ENCODE data around the gene NUTM2A. TPM values are rescaled to one million over a fixed set of nuclear protein-coding genes. Genes with fewer than 3 reads are reported as not detected.
"Not testable (repeated sequence)": the region's sequence is repeated elsewhere in the genome, so short reads cannot be mapped to it uniquely, and the experiment has no call there.

The NUTM2A gene
- polyA plus RNA-seq, 2 of the 4 experiments (the other 2 are of a cell fraction) = 0.05 to 0.09 TPM

DNA sequence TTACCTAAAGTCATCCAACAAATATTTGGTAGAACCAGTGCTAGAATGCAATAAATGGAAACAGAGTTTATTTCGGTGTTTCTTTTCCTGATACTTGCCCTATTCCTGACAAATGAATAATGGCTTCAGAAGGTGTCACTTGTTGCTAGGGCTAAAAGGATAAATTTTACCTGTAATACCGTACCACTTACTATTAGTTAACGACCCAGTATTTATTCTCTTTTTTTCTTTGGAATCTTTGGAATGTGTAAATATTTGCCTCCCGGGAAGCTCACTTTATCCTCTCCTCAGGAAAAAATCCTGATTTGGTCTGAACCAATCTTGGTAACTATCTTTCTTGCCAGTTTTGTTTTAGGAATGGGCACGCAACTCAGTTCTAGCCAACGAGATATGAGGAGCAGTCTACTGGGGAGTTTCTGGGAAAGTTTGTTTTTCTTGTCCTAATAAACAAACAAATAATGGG, 14.1 kb downstream of the NUTM2A start:
- 13% methylated on average over 5 of the region's 6 CpGs for WGBS (ENCODE audit: missing lambda C conversion rate)
- POLR2A ChIA-PET, H3K9me3 ChIP-seq, H3K27ac ChIP-seq, FAIRE-seq, H3K4me3 ChIP-seq, CTCF ChIA-PET, H3K4me1 ChIP-seq: not testable (repeated sequence)
- H3K4me2 ChIP-seq = peak overlapping the region; percentile 45; the same call in 2 of the 3 replicates
- peak; percentile 95 for TF ChIP-seq RFX5 (IDR thresholded peaks at IDR 0.05)
- DNase-seq (ENCODE audit: low read depth in 1 of 2, low spot score in 1 of 2) = peak in 1 of 2 experiments; percentile 12
- peak; percentile 91 to 95 for ATAC-seq

DNA sequence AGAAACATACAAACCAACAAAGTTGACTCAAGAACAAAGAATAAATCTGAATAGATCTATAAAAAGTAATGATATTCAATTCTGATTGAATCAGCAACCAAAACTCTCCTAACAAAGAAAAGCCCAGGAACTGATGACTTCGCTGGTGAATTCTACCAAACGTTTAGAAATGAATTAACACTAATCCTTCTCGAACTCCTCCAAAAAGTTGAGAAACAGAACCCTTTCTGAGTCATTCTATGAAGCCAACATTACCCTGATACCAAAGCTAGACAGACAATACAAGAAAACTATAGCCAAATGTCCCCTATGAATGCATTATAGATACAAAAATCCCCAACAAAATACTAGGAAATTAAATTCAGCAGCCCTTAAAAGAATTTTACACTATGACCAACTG, 16.9 kb downstream of the NUTM2A start:
- POLR2A ChIA-PET; CTCF ChIA-PET; H3K4me2 ChIP-seq; H3K4me1 ChIP-seq; ATAC-seq; H3K4me3 ChIP-seq; H3K9me3 ChIP-seq; DNase-seq (ENCODE audit: low read depth in 1 of 2, low spot score in 1 of 2); FAIRE-seq; H3K27ac ChIP-seq: not testable (repeated sequence)
- 91% methylated on average over 3 of the region's 3 CpGs for WGBS (ENCODE audit: missing lambda C conversion rate)

DNA sequence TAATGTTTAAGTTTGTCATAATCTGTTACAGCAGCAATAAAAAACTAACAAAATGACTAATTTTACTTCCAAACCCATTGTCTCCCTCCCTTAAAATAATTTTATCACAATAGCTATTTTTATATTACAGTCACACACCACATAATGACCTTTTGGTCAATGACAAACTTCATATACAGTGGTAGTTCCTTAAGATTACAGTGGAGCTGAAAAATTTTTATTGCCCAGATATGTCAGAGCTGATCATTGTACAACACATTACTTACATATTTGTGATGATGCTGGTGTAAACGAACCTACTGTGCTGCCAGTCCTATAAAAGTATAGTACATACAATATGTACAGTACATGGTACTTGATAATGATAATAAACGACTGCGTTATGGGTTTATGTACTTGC, 22.1 kb downstream of the NUTM2A start:
- H3K4me2 ChIP-seq; CTCF ChIA-PET; DNase-seq (ENCODE audit: low read depth in 1 of 2, low spot score in 1 of 2); H3K27ac ChIP-seq; ATAC-seq; H3K9me3 ChIP-seq; H3K4me3 ChIP-seq; H3K4me1 ChIP-seq; FAIRE-seq; POLR2A ChIA-PET: not testable (repeated sequence)
- 81% methylated on average over 3 of the region's 3 CpGs for WGBS (ENCODE audit: missing lambda C conversion rate)

DNA sequence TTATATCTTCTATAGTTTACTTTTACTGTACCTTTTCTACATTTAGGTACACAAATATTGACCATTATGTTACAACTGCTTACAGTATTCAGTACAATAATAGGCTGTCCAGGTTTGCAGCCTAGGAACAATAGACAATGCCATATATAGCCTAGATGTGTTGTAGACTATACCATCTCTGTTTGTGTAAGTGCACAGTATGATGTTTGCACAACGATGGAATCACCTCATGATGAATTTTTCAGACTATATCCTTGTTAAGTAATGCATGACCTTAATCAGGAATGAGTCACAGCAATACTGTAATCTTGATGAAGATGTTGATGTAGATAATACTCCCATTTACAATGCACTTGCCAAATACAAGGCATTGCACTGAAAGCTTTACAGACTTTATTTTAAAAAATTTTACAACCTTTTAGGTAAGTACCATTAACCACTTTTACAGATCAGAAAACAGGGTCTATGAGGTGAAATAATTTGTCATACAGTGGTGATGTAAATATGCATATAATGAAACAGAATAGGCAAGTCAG, 23.6 kb downstream of the NUTM2A start:
- H3K9me3 ChIP-seq; H3K4me3 ChIP-seq; FAIRE-seq; H3K27ac ChIP-seq; POLR2A ChIA-PET; CTCF ChIA-PET; H3K4me2 ChIP-seq; H3K4me1 ChIP-seq; TF ChIP-seq FOSL2 (IDR thresholded peaks at IDR 0.05): not testable (repeated sequence)
- TF ChIP-seq FOSL2 (CRISPR knock-in tag; IDR thresholded peaks at IDR 0.05) = peak; percentile 46; the same call in 1 of the 2 replicates
- peak; percentile 93 to 97 for ATAC-seq
- DNase-seq (ENCODE audit: low read depth in 1 of 2, low spot score in 1 of 2) = peak in 1 of 2 experiments; percentile 41
- WGBS (ENCODE audit: missing lambda C conversion rate) = 10% methylated on average over 1 of the region's 1 CpG

DNA sequence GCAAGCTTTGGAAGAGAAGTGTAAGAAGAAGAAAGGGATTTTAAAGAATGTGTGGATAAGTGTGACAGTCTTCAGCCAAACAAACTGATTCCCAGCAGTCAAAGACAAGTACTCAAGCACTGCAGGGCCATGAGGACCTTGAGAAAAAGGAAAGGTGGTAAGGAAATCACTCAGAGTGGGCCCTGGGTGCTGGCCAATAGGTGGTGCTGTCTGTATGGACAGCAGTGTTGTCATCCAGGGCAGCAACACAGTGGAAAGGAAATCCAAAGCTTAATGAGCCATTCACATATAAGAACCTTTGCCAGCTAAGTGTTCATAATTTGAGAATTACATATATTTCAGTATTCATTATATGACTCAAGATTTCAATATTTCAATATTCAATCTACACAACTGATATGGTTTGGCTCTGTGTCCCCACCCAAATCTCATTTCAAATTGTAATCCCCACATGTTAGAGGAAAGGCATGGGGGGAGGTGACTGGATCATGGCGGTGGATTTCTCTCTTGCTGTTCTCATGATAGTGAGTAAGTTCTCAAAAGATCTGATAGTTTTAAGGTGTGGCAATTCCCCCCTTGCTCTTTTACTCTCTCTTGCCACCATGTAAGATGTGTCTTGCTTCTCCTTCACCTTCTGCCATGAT, 55.6 kb downstream of the NUTM2A start:
- no CpG with 5 or more reads among the region's 1 CpG for WGBS (ENCODE audit: missing lambda C conversion rate)
- CTCF ChIA-PET; H3K4me1 ChIP-seq; H3K4me3 ChIP-seq; H3K9me3 ChIP-seq; POLR2A ChIA-PET; H3K27ac ChIP-seq; H3K4me2 ChIP-seq; FAIRE-seq; DNase-seq (ENCODE audit: low read depth in 1 of 2, low spot score in 1 of 2): not testable (repeated sequence)
- peak; percentile 89 to 90 for ATAC-seq

Other genes with a start within 250 kb of the NUTM2A start
- not detected in 2 replicates for gene FAM25A, start 205.2 kb upstream of the NUTM2A start, polyA plus RNA-seq (2011; rRNA removed)
- gene FAM25A, start 205.2 kb upstream of the NUTM2A start, polyA plus RNA-seq (2017; fragmentation: RNase III; extraction: RNeasy Plus Mini Kit Qiagen cat#74134 plus additional on column Dnase treatment) = not detected in 3 replicates
- gene GLUD1, start 130.6 kb upstream of the NUTM2A start, polyA plus RNA-seq (2011; rRNA removed) = 117 and 118 TPM in 2 replicates
- gene GLUD1, start 130.6 kb upstream of the NUTM2A start, polyA plus RNA-seq (2017; fragmentation: RNase III; extraction: RNeasy Plus Mini Kit Qiagen cat#74134 plus additional on column Dnase treatment) = 71.6 to 74.4 TPM (median 72.7 TPM) in 3 replicates
- 39.9 and 45.4 TPM in 2 replicates for gene SHLD2, start 130.2 kb upstream of the NUTM2A start, polyA plus RNA-seq (2011; rRNA removed)
- 22.9 to 25.4 TPM (median 24.4 TPM) in 3 replicates for gene SHLD2, start 130.2 kb upstream of the NUTM2A start, polyA plus RNA-seq (2017; fragmentation: RNase III; extraction: RNeasy Plus Mini Kit Qiagen cat#74134 plus additional on column Dnase treatment)
- 1.6 and 1.9 TPM in 2 replicates for gene NUTM2D, start 132.3 kb downstream of the NUTM2A start, polyA plus RNA-seq (2011; rRNA removed)
- 1.0 to 1.3 TPM (median 1.2 TPM) in 3 replicates for gene NUTM2D, start 132.3 kb downstream of the NUTM2A start, polyA plus RNA-seq (2017; fragmentation: RNase III; extraction: RNeasy Plus Mini Kit Qiagen cat#74134 plus additional on column Dnase treatment)